Measurements from ENCODE around the gene KLF3. TPM values are rescaled to one million over a fixed set of nuclear protein-coding genes. Genes with fewer than 3 reads are reported as not detected.

Gene KLF3
- total and polyA plus RNA-seq, 9 of the 15 experiments (the other 6 are each of a cell fraction or from before 2014, with no cell fraction given), result 9.9 to 47.2 (median 18.1) TPM

- no peak for TF ChIP-seq TFAP4 (CRISPR knock-in tag; IDR thresholded peaks at IDR 0.05; ENCODE audit: borderline replicate concordance)
- TF ChIP-seq EP300 (IDR thresholded peaks at IDR 0.05; ENCODE audit: low read length), result peak; percentile 43; the same call in 1 of the 2 replicates
- TF ChIP-seq NRF1 (conservative IDR thresholded peaks at IDR 0.05 in 1 of 2, IDR thresholded peaks at IDR 0.05 in 1 of 2), result no peak
- no peak for TF ChIP-seq PHF20 (IDR thresholded peaks at IDR 0.05; ENCODE audit: partially characterized antibody)
- TF ChIP-seq SMAD4 (CRISPR knock-in tag; conservative IDR thresholded peaks at IDR 0.05), result peak; percentile 94
- TF ChIP-seq ZMIZ1 (IDR thresholded peaks at IDR 0.05; ENCODE audit: low read depth in 2 of 2, low read length in 2 of 2), result no peak
- TF ChIP-seq CSDE1 (IDR thresholded peaks at IDR 0.05), result no peak
- TF ChIP-seq ZBTB7A (IDR thresholded peaks at IDR 0.05; ENCODE audit: borderline replicate concordance, control insufficient read depth, low read depth, low read length), result no peak
- TF ChIP-seq ZNF644 (tag; IDR thresholded peaks at IDR 0.05; ENCODE audit: low read depth), result no peak
- peak; percentile 66 for TF ChIP-seq DPF2 (IDR thresholded peaks at IDR 0.05)
- TF ChIP-seq ETV1 (tag; conservative IDR thresholded peaks at IDR 0.05; ENCODE audit: low read depth), result peak; percentile 50
- no peak for TF ChIP-seq ZZZ3 (IDR thresholded peaks at IDR 0.05)
- no peak for TF ChIP-seq BRD4 (IDR thresholded peaks at IDR 0.05)
- TF ChIP-seq POU5F1 (IDR thresholded peaks at IDR 0.05; ENCODE audit: borderline replicate concordance, low read depth, low read length, partially characterized antibody), result no peak
- 0 out of 4 replicates have a peak, but pooled peaks of 1 of the 2 experiments have one; percentile 59 for TF ChIP-seq UBTF (IDR thresholded peaks at IDR 0.05; ENCODE audit: borderline replicate concordance in 1 of 2, low read depth in 2 of 2, low read length in 2 of 2)
- TF ChIP-seq ZFP91 (CRISPR knock-in tag; IDR thresholded peaks at IDR 0.05), result no peak
- TF ChIP-seq TBL1XR1 (IDR thresholded peaks at IDR 0.05; ENCODE audit: low read length in 2 of 2), result peak in 1 of 2 experiments; percentile 67; a peak in 1 of 4 replicates
Observed at GRCh38 chr4:38669208-38669607, 5.2 kb downstream of the KLF3 start (continued).

Measured in K562 (cell line).